SU-DHL-6 (cell line): ENCODE results near the gene UROC1.

ENCODE experiments used
- CTCF ChIP-seq: fragments of 200-600 bp; sonication (generic); IDR thresholded peaks from one replicate; pipeline ENCODE4 v1.5.1; 2017; ENCODE audit warnings: antibody characterized with exemption, mild to moderate bottlenecking, low read length, moderate library complexity; ENCODE audit not compliant: insufficient read depth, poor library complexity, severe bottlenecking
- EZH2phosphoT487 ChIP-seq: fragments of 200-600 bp; sonication (generic), shearing (Covaris generic); conservative IDR thresholded peaks from 2 replicates; pipeline ENCODE4 v1.6.1; 2018; ENCODE audit warnings: mild to moderate bottlenecking, antibody characterized with exemption, low read length, moderate library complexity, mixed read lengths

- no peak for TF ChIP-seq CTCF
- no peak for TF ChIP-seq EZH2phosphoT487
Measured at GRCh38 chr3:126440709-126440995, 76.9 kb downstream of the UROC1 start.
